Inflammatory macrophage treated with lipopolysaccharide for 1 hour (primary cell): ENCODE measurements around the gene CCDC60.
A peak's percentile ranks its signal among the peaks of the same experiment; 100 is the strongest.

ENCODE experiments used
- DNase-seq, 2 donors: peaks; one replicate each; pipeline ENCODE4 v3.0.0-alpha.2; 2020 to 2022

The CCDC60 gene

DNA sequence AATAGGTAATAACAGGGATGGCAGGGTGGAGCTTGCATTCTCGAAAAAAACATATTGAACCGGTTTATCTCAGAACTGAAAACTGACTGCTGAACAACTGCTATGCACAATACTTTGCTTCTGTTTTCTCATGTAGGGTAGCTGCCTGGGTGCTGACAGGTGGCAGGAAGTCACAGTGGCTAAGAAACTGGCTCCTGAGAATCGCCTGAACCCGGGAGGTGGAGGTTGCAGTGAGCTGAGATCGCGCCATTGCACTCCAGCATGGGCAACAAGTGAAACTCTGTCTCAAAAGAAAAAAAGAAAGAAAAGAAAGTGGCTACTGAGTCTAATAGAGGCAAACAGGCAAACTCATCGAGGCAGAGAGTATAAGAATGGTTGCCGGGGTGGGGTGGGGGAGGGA is 113.1 kb downstream of the CCDC60 start:
- no peak for DNase-seq

DNA sequence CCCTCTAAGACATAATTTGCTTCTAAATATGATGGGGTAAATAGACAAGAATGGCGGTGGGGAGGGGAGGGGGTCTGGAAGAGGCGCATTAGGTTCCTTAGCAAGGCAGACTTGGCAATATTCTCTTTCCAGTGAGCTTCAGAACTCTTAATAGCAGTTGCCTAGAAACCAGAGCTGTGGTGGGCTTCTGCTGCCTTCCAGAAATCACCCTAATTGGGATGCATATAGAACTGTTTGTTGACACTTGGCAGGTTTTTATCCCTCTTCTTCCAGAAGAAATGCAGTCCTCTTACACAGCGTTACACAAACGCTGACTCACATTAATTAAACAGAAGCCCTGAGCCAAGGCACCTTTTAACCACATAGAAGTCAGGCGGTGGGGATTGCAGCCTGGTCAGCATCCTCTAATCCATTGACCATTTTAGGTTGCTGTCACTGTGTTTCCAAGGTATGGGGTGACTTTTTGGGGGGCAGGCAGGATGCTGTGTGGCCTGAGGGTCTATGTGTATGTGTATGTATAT is 114.1 kb downstream of the CCDC60 start:
- no peak for DNase-seq

DNA sequence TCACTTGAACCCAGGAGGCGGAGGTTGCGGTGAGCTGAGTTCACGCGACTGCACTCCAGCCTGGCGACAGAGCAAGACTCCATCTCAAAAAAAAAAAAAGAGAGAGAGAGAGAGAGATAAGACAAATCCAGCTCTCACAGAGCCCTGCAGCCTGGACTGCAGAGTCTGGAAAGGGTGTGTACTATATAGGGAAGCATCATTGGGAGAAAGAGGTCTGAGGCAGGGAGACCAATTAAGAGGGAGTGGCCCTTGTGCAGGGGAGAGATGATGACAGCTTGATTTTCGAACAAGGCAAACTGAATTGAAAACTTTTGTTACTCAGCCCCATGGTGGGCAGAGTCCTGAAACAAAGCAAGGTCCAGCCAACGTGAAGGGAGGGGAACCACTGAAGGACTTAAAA is 116.2 kb downstream of the CCDC60 start:
- DNase-seq: no peak

DNA sequence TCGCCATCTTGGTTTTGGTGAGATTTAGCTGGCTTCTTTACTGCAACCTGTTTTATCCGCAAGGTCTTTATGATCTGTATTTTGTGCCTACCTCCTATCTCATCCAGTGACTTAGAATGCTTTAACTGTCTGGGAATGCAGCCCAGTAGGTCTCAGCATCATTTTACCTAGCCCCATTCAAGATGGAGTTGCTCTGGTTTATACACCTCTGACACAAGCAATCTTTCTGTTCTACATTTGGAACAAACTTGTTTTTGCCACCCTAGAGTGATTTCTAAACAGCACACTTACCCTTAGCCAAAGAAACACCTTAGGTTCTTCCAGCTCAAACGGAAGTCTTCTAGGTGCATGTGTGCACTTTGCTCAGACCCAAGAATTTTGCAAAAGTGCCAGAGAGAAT is 122.3 kb downstream of the CCDC60 start:
- no peak for DNase-seq

DNA sequence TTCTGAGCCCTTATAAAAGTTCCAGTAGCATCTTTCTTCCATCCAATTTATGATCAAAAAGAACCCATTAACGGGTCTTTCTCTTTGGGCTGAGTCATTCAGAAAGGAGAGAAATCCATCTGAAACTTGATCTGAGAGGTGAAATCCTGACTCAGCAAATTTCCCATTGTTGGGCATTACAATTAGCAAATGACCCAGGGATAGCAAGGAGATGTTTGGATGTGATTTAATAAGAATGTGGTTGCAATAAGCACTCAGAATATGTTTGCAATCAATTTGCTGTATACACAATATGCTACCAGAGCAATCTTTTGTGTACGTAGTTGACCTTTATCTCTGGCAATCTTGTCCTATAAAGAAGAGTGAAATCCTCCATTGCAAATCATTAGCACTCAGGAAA is 122.7 kb downstream of the CCDC60 start:
- DNase-seq: no peak

DNA sequence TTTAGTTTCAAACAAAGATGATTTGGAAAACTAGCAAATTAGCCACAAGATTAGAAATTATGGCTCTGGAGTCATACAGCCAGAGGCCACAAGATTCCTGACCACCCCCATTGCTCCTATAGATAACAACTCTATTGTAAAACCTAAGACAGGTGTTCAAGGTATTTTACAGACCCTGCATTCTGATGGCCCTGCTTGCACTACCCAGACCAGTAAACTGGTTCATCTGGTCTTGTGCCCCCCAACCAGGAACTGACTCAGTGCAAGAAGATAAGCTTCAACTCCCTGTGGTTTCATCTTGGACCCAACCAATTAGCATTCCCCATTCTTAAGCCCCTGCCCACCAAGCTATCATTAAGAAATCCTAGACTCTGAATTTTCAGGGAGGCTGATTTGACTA is 125.0 kb downstream of the CCDC60 start:
- DNase-seq: no peak

DNA sequence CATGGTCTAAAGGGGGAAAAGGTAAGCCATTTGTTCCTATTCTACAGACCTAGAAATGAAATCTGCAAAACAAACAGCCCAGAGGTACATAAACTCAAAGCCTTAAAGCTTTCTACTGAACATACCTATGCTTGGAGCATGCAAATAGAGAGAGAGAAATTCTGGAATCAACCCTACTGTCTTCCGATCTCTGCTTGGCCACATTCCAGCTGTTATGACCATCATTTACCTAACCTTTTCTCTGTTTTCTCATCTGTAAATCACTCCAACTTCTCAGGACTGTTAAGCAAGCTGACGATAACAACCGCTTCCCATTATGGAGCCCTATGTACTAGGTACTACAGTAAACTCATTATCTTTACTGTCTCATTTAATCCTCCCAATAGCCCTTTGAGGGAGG is 126.3 kb downstream of the CCDC60 start:
- DNase-seq: no peak

DNA sequence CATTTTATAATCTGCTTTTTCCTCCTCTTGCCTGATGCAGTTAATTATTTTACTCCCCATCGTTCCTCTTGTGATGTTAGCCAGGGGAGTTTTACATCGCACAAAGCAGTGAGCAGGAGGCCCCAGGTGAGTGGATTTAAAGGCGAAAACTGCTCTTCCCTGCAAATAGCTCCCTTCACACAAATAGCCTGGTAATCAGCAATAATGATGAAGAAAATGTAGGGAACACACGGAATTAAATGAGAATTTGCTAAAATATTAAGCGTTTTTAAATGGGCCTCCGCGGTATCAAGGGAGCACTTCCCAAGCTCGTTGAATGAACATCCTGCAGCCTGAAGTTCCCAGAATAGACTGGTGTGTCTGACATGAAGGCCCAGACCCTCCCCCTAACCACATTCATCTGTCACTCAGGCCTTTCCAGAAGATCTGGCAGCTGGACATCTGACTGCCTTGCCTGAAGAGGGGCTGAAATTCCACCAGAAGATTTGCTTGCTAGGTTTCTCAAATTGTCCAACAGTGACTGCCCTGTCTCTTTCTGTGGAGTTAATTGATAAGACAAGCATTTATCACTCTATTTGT is 127.2 kb downstream of the CCDC60 start:
- no peak for DNase-seq

DNA sequence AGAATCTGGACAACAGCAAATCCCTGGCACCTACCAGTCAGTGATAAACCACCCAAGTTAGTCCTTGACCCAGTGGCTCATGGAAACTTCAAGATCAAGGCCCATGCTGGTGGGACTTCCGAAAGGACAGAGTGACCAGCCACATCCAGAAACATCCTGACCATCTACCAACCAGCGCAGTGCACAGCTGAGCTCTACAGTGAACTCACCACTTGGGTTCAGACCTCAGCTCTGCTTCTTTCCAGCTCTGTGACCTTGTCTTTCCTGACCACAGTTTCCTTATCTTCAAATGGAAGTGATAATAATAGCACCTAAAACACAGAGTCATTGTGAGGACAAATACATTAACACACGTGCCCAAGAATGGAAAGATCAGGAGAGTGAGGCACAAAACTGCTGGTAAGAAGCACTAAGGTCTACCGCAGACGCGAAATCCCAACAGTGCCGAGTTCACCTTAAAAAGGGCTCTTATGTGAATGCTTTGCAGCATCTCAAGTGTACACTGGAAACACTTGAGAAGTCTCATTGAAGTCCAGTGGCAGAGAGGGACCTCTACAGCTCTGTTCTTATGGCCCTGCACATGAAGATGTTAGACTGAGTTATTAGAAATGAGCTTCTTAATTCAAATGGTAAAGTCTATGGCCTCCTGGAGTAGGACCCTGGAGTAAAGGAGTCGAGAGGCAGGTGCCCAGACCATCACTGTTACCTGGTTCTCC is 128.8 kb downstream of the CCDC60 start:
- no peak for DNase-seq

DNA sequence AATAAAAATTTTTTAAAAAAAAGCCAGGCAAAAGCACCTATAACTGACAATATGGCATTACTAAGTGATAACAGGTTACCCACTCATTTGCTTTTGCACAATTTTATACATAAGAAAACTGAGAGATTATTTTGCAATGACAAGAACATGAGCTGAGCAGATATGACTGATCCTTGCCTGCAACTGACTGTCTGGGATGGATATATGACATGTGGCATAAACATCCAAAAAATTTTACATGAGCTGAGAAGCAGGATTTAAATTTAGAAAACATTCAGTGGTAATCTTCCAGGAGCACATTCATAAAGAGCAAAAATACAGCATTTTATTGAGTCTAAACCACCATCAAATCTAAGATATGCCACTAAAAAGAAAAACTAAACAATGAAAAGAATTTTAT is 133.8 kb downstream of the CCDC60 start:
- no peak for DNase-seq

DNA sequence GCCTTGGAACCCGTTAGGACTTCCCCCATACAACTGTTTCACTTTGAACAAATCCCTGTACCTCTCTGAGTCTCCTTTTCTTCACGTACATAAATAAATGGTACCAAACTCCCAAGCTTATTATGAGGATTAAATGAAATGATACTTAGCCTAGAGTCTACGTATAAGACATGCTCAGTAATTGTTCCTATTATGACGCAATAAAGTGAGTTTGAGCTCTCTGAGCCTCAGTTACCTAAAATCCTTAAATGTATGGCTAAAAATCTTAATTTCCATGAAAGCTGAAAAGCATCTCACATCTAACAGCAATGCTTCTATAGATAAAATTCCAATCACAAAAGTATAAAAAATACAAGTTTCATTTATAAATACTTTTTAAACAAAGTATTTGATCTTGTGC is 141.1 kb downstream of the CCDC60 start:
- no peak for DNase-seq

DNA sequence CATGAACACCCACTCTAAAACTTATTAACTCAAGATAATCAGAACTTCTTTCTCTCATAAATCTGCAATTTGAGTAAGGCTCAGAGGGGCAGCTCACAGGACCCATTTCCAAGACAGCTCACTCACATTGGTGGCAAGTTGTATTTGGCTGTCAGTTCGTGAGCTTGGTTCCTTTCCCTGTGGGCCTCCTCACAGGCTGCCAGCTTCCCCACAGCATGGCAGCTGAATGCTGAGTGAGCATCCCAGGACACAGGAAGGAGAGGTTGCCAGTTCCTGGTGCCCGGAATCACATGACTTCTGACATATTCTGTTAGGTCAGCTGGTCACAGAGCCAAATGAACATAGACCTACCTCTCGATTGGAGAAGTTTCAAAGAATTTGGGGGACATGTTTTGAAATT is 142.4 kb downstream of the CCDC60 start:
- DNase-seq: no peak

DNA sequence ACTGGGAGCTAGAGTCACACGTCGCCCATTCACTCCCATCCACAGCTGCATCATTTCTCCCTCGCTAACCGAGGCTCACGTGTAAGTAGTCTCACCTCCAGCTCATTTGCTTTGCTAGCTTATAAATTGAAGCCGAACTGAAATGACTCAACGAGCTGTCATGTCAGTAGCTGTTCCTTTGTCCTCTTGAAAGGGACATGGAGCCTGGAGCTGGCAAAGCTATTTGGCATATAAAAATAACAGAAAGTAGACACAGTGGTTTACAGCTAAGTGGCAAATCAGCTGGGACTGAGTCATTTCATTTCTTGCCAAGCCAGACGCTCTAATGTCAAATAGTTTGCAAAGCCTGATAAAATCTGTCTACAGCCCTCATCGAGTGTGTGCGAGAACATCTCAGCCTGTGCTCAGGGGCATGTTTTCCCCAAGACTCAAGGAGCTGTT is 144.6 kb downstream of the CCDC60 start:
- DNase-seq: no peak

DNA sequence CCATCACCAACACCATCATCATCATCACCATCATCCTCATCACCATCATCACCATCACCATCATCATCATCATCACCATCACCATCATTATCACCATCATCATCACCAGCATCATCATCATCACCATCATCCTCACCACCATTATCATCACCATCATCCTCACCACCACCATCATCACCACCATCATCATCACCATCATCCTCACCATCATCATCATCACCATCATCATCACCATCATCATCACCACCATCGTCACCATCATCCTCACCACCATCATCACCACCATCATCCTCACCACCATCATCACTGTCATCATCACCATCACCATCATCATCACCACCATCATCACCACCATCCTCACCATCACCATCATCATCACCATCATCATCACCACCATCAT is 146.0 kb downstream of the CCDC60 start:
- DNase-seq: no peak

DNA sequence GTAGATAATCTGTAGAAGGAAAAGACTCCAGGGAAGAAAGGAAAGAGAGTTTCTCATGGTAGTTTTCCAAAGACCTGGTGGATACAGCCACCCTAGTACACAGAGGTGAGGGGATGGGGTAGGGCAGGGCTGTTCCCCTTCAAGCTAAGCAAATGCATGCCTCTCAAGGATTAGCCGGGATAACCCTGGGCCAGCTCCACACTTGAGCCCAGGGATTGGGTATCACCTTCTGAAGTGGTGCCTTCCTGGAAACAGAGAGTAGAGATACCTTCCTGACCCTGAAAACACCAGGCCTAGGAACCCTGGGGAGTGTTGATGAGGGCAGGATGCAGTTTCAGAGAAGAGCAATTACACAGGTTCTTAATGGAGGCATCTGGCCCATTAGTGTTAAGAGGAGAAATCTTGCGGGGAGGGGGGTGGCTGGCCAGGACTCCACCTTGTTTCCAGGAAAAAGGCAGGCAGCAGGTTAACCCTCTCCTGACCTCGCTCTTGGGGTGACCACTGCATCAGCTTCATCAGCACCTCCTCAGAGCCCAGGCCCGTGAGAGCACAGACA is 152.1 kb downstream of the CCDC60 start:
- DNase-seq: no peak

DNA sequence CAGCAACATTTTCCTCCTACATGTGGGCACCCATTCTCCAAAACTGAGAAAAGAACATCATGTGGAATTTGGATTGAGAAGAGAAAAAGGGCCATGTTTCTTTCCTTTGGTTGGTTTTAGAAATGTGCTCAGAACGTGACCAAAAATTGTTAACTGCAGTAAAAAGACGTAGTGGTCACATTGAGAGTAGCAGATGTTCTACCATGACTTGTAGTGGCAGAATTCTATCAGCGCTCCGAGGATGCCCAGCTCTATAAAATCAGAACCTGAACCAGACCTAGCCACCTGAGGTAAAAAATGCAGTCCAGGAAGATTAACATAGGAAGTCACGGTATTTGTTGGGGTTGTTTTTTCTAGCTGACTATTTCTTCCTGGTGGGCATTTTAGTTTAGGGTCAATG is 157.3 kb downstream of the CCDC60 start:
- no peak for DNase-seq

DNA sequence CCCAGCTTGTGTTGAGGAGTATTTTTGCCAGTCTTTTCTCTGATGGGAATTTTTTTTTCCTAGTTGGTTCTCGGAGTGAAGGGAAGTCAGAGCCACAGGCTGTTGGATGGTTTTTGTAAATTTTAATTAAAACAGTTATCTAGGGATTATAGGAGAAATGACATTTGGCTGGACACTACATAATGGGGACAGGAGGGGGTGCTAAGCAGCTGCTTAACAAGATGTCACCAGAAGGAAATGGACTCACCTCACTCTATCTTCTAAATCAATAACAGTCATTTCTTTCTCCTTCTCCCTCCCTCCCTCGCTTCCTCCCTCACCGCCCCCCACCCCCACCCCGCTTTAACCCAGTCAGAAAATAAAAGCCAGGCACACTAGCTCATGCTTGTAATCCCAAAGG is 165.7 kb downstream of the CCDC60 start:
- DNase-seq: no peak

DNA sequence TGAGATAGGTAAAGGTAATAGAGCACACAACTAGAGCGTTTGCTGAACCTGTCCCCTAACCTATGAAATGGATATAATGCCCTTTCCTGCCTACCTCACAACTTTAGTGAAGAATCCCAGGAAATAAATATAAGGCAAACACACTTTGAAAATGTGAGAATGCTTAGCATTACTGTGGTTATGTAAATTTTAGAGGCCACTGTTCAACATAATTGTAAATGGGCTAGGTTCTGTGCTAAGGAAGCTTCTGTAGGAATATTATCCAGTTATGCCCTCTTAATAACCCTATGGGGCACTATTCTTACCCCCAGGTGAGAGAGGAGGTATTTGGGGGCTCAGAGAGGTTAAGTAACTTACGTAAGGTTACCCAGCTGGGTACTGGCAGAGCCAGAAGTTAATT is 166.5 kb downstream of the CCDC60 start:
- DNase-seq: no peak

DNA sequence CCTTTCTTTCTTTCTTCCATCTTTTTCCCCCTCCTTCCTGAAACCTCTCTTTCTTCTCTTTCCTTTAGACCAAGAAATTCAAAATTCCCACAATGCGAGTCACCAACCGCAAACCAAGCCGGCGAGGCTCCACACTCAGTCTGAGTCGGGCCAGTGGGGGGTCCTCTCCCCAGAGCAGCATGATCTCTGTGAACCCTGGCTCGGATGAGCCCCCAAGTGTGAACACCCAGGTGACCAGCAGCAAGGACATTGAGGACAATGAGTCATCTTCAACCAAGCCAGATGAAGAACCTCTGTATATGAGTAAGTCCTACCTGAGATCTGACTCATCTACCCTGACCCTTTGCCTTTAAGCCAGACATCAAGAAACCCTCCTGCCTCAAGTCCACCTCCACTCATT is 170.5 kb downstream of the CCDC60 start:
- DNase-seq: no peak

DNA sequence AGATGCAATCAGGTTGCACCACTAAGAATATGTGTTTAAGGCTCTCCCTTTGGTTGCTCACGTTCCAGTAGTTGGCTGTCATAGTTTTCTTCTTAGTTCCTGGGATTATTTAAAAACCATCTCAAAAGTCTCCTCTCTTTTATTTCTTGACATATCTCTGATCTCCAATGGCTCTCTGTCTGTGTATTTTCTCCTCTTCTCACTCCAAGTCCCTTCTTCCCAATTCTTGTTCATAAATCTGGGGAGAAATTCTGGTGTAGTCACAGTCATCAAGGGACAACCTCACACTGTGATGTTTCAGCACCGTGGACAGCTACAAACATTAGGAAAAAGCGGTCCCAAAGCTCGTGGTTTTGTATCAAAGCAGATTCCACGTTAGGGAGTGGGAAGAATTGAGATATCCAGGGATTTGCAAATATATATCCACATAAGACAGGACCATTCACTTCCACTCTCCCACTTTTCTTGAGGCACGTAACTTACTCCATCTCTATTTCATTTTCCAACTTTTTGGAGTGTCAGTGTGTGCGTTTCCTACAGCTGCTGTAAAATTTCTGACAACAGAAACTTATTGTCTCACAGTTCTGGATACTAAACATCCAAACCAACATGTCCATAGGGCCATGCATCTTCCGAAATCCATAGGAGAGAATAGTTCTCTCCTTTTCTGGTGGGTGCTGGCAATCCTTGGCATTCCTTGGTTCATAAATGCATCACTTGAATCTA is 178.4 kb downstream of the CCDC60 start:
- DNase-seq: no peak

DNA sequence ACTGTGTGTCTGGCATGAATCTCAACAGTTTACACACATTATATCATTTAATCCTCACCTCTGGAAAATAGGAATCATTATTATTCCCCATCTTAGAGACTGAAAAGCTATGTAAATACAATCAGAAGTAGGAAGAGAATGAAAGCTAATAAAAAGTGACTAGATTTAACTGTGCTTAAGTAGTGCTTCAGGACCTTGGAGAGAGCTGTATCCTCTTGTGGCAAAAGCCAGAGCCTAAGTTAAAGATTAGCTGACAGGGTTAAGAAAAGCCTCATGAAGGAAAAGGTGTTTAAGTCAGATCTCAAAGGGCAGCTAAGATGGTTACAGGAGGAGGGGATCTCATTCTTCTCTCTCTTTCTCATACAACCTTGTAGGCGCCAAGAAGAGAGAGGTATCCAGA is 193.7 kb downstream of the CCDC60 start:
- no peak for DNase-seq

DNA sequence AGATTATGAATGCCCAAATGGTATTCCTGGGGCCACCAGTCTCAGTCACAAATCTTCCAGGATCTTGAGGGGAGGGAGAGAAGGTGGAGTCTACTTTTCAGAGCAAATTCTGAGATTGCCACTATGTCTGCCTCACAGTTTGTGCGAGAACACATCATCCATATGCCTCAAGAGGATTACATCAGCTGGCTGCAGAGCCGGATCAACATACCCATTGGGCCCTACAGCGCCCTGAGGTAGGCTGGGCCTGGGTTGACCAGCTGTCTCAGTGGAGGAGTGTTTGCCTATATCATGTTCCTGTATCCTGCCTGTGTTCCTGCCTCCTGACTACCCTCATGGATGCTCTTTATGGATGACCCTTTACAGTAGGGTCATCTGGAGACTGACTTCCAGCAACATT is 205.9 kb downstream of the CCDC60 start:
- DNase-seq: no peak

DNA sequence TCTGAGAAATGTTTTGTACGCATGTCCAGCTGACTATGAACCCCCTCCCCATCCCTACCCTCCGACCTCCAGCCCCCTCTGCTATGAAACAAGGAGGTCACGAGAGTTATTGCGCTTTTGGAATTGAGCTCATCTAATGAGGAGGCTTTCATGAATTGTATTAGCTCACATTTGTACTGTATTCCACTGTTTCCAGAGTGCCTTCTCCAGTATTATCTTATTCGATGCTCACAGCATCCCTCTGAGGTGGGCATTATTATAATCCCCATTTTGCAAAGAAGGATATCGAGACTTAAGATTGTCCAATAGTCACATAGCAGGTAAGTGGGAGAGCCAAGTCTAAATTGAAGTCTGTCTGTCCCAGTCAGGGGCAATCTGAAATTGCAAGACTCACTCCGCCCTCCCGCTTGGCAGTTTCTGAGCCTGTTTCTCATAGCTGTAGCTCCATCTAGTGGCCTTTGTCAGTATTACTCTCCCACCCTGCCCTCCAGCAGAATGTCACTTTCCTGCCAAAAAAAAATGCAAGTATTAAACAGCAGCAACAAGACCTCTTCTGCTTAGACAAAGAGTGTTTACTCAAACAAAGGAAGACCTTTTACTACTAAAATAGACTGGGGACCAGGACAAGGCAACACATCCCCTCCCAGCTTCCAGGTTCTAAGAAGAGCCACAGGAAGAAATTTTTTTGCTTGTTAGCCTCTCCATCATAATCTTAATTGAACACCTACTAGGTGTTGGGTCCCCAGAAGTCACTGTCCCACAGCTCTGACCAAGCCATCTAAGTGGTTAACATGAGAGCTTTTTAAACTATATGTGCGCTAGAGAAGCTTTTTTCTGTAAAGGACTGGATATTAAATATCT is 210.5 kb downstream of the CCDC60 start:
- peak; percentile 30 to 81 for DNase-seq
